HG03159 (cell line): ENCODE measurements around the gene DAPK1.

Experiments
- ATAC-seq: cut with Tn5 transposase; IDR thresholded peaks from one replicate; pipeline ENCODE4 v1.9.1; 2021; ENCODE audit warnings: mild to moderate bottlenecking, moderate library complexity; ENCODE audit not compliant: unreplicated experiment

Gene DAPK1

GRCh38 chr9:87564791-87565241 is 67.1 kb downstream of the DAPK1 start:
- no peak for ATAC-seq

GRCh38 chr9:87567001-87567400 is 69.3 kb downstream of the DAPK1 start:
- ATAC-seq, result no peak

GRCh38 chr9:87567571-87567970 is 69.9 kb downstream of the DAPK1 start:
- no peak for ATAC-seq

- no peak for ATAC-seq
These were observed 70.3 kb downstream of the DAPK1 start for GRCh38 chr9:87567983-87568382.

- ATAC-seq, result no peak
These were observed 70.7 kb downstream of the DAPK1 start for GRCh38 chr9:87568401-87568800.

GRCh38 chr9:87569008-87569509 is 71.4 kb downstream of the DAPK1 start:
- ATAC-seq, result no peak

- ATAC-seq, result no peak
These were observed 71.9 kb downstream of the DAPK1 start for GRCh38 chr9:87569518-87569917.

GRCh38 chr9:87570000-87570908 is 72.6 kb downstream of the DAPK1 start:
- ATAC-seq, result no peak

- no peak for ATAC-seq
These were observed 75.1 kb downstream of the DAPK1 start for GRCh38 chr9:87572719-87573118.

- no peak for ATAC-seq
These were observed 76.2 kb downstream of the DAPK1 start for GRCh38 chr9:87573841-87574342.

GRCh38 chr9:87577746-87578145 is 80.1 kb downstream of the DAPK1 start:
- no peak for ATAC-seq

GRCh38 chr9:87578625-87579024 is 81.0 kb downstream of the DAPK1 start:
- ATAC-seq, result no peak

GRCh38 chr9:87579781-87580541 is 82.3 kb downstream of the DAPK1 start:
- no peak for ATAC-seq

GRCh38 chr9:87580941-87581438 is 83.3 kb downstream of the DAPK1 start:
- ATAC-seq, result no peak

- no peak for ATAC-seq
These were observed 83.8 kb downstream of the DAPK1 start for GRCh38 chr9:87581513-87581912.

- ATAC-seq, result no peak
These were observed 84.4 kb downstream of the DAPK1 start for GRCh38 chr9:87581949-87582637.

- ATAC-seq, result no peak
These were observed 86.7 kb downstream of the DAPK1 start for GRCh38 chr9:87584326-87584725.

GRCh38 chr9:87585123-87585855 is 87.6 kb downstream of the DAPK1 start:
- no peak for ATAC-seq

- ATAC-seq, result no peak
These were observed 89.2 kb downstream of the DAPK1 start for GRCh38 chr9:87586731-87587355.

- no peak for ATAC-seq
These were observed 89.7 kb downstream of the DAPK1 start for GRCh38 chr9:87587356-87587745.
